A549 (cell line): ENCODE measurements around the gene UTP4.

Source experiments
- CHD2 ChIP-seq: fragments of 150-350 bp; IDR thresholded peaks from 2 replicates; pipeline ENCODE4 v1.6.1; 2014; ENCODE audit warnings: low read length; ENCODE audit not compliant: partially characterized antibody
- CHD4 ChIP-seq: fragments of 200-600 bp; sonication (generic); IDR thresholded peaks from 2 replicates; pipeline ENCODE4 v1.6.1; 2016; ENCODE audit warnings: antibody characterized with exemption, mild to moderate bottlenecking, borderline replicate concordance
- CTCF ChIP-seq: fragments of >200 bp; sonication (Bioruptor Twin); formaldehyde crosslinking; IDR thresholded peaks from 3 replicates; pipeline ENCODE4 v1.5.1; 2016
- HEYL ChIP-seq: fragments of 250-450 bp; sonication (Bioruptor Pico); IDR thresholded peaks from 2 replicates; pipeline ENCODE4 v1.8.0; 2021; ENCODE audit warnings: mild to moderate bottlenecking, moderate library complexity
- PHF8 ChIP-seq: fragments of 200-600 bp; sonication (generic); IDR thresholded peaks from 2 replicates; pipeline ENCODE4 v1.6.1; 2016; ENCODE audit warnings: low read depth, mild to moderate bottlenecking, antibody characterized with exemption, moderate library complexity, borderline replicate concordance
- POLR2A ChIP-seq: IDR thresholded peaks from 2 replicates; pipeline ENCODE4 v1.6.1; 2012; ENCODE audit warnings: mild to moderate bottlenecking, low read length
- POLR2AphosphoS2 ChIP-seq: conservative IDR thresholded peaks from 2 replicates; pipeline ENCODE4 v1.6.1; 2012; ENCODE audit warnings: low read length, improper control_type of control experiment, inconsistent platforms
- USF2 ChIP-seq: fragments of 450-650 bp; IDR thresholded peaks from 2 replicates; pipeline ENCODE4 v1.6.1; 2014; ENCODE audit warnings: antibody characterized with exemption
- ZNF302 ChIP-seq: fragments of 250-450 bp; sonication (Bioruptor Pico); IDR thresholded peaks from 2 replicates; pipeline ENCODE4 v1.9.0; 2021; ENCODE audit warnings: inconsistent platforms, mild to moderate bottlenecking, moderate library complexity
- ZSCAN20 ChIP-seq: fragments of 250-450 bp; sonication (Bioruptor Pico); IDR thresholded peaks from 2 replicates; pipeline ENCODE4 v1.8.0; 2022; ENCODE audit warnings: mild to moderate bottlenecking, moderate library complexity

GRCh38 chr16:69141014-69141413 is 8.6 kb downstream of the UTP4 start:
- TF ChIP-seq HEYL (CRISPR knock-in tag) = no peak
- no peak for TF ChIP-seq CTCF
- no peak for TF ChIP-seq CHD2
- no peak for TF ChIP-seq ZNF302 (CRISPR knock-in tag)
- TF ChIP-seq POLR2A = no peak
- no peak for TF ChIP-seq ZSCAN20 (CRISPR knock-in tag)
- no peak for TF ChIP-seq PHF8
- no peak for TF ChIP-seq CHD4
- no peak for TF ChIP-seq POLR2AphosphoS2
- TF ChIP-seq USF2 = no peak
